HG03342 (cell line): ENCODE measurements around the gene EFCAB7.

ENCODE experiments used
- ATAC-seq: cut with Tn5 transposase; IDR thresholded peaks from one replicate; pipeline ENCODE4 v1.9.1; 2021; ENCODE audit warnings: mild to moderate bottlenecking, moderate library complexity; ENCODE audit not compliant: unreplicated experiment

EFCAB7 gene

GRCh38 chr1:63522891-63523728 lies at the start of gene EFCAB7, which contains the start of gene ITGB3BP:
Gene EFCAB7 (plus strand): TSS chr1:63523525. CDS start chr1:63525573, 2,048 bp downstream.
Gene ITGB3BP (minus strand): TSS chr1:63523225. CDS start chr1:63523133, 92 bp downstream.
- peak; percentile 89 for ATAC-seq

- no peak for ATAC-seq
These were observed 47.6 kb upstream of the EFCAB7 start for GRCh38 chr1:63475761-63476160.

- ATAC-seq = no peak
These were observed 43.3 kb upstream of the EFCAB7 start for GRCh38 chr1:63480057-63480456.

- no peak for ATAC-seq
These were observed 36.7 kb upstream of the EFCAB7 start for GRCh38 chr1:63486629-63487028.

GRCh38 chr1:63487336-63488065 lies 35.8 kb upstream of the EFCAB7 start:
- ATAC-seq = no peak

GRCh38 chr1:63497577-63497976 lies 25.7 kb upstream of the EFCAB7 start:
- ATAC-seq = no peak

GRCh38 chr1:63498106-63498505 lies 25.2 kb upstream of the EFCAB7 start:
- no peak for ATAC-seq

- no peak for ATAC-seq
These were observed 22.1 kb upstream of the EFCAB7 start for GRCh38 chr1:63501256-63501655.

GRCh38 chr1:63506782-63507181 lies 16.5 kb upstream of the EFCAB7 start:
- ATAC-seq = no peak

GRCh38 chr1:63509718-63510117 lies 13.6 kb upstream of the EFCAB7 start:
- ATAC-seq = no peak

- no peak for ATAC-seq
These were observed 10.7 kb upstream of the EFCAB7 start for GRCh38 chr1:63512584-63512983.

GRCh38 chr1:63516629-63517028 lies 6.7 kb upstream of the EFCAB7 start:
- ATAC-seq = no peak

GRCh38 chr1:63523738-63524137 lies 413 bp downstream of the EFCAB7 start:
- ATAC-seq = peak; percentile 8

GRCh38 chr1:63524201-63524600 lies 876 bp downstream of the EFCAB7 start:
- ATAC-seq = no peak

- no peak for ATAC-seq
These were observed 9.4 kb downstream of the EFCAB7 start for GRCh38 chr1:63532727-63533126.

- no peak for ATAC-seq
These were observed 10.6 kb downstream of the EFCAB7 start for GRCh38 chr1:63533931-63534330.

GRCh38 chr1:63534406-63534805 lies 11.1 kb downstream of the EFCAB7 start:
- no peak for ATAC-seq

GRCh38 chr1:63537006-63537405 lies 13.7 kb downstream of the EFCAB7 start:
- no peak for ATAC-seq

- ATAC-seq = no peak
These were observed 14.6 kb downstream of the EFCAB7 start for GRCh38 chr1:63537940-63538339.

GRCh38 chr1:63545780-63546179 lies 22.5 kb downstream of the EFCAB7 start:
- no peak for ATAC-seq

- no peak for ATAC-seq
These were observed 24.4 kb downstream of the EFCAB7 start for GRCh38 chr1:63547621-63548294.
